Measurements from ENCODE around the gene PLEKHG3.

GRCh38 chr14:64741200-64741599 lies 37.0 kb downstream of the PLEKHG3 start:
- TF ChIP-seq CTCF (IDR thresholded peaks at IDR 0.05) (no peak), POLR2AphosphoS5 (IDR thresholded peaks at IDR 0.05; ENCODE audit: low read depth, low read length) (no peak), REST (IDR thresholded peaks at IDR 0.05; ENCODE audit: insufficient read depth in 1 of 2, low read depth in 2 of 2, low read length in 1 of 2) (no peak), SIN3A (IDR thresholded peaks at IDR 0.05; ENCODE audit: borderline replicate concordance, insufficient read depth, low read depth, low read length) (no peak), TCF7L2 (IDR thresholded peaks at IDR 0.05; ENCODE audit: low read depth, low read length) (no peak)
